Activated CD4-positive, alpha-beta T cell treated with anti-CD3 and anti-CD28 coated beads for 36 hours (primary cell): Measurements from ENCODE around the gene MACROD1. TPM values are rescaled to one million over a fixed set of nuclear protein-coding genes. Genes with fewer than 3 reads are reported as not detected.

Source experiments
- ATAC-seq: fragments of 200-7000 bp; cut with Tn5 transposase; one replicate; pipeline ENCODE4 v1.10.0; 2021; ENCODE audit warnings: mild to moderate bottlenecking, moderate library complexity
- CTCF ChIA-PET: fragments of 350-600 bp; sonication (Branson Sonifier 250); formaldehyde crosslinking; loops from one replicate; lab custom pipeline; 2021; ENCODE audit warnings: antibody characterized with exemption; lab: Charles Lee
- POLR2A ChIA-PET: fragments of 350-600 bp; sonication (Branson Sonifier 250); formaldehyde crosslinking; loops from one replicate; lab custom pipeline; 2021; ENCODE audit warnings: antibody characterized with exemption, inconsistent platforms; lab: Charles Lee
- DNase-seq: peaks from one replicate; pipeline ENCODE4 v3.0.0-alpha.2; 2020
- H3K27ac Mint-ChIP-seq: one replicate; pipeline ENCODE4 v1.8.0; 2021; ENCODE audit warnings: mixed read lengths
- H3K27me3 Mint-ChIP-seq: one replicate; pipeline ENCODE4 v1.8.0; 2021; ENCODE audit warnings: mixed read lengths
- H3K36me3 Mint-ChIP-seq: one replicate; pipeline ENCODE4 v1.8.0; 2021; ENCODE audit warnings: low read depth, mixed read lengths
- H3K4me1 Mint-ChIP-seq: one replicate; pipeline ENCODE4 v1.8.0; 2021; ENCODE audit warnings: mixed read lengths
- H3K4me3 Mint-ChIP-seq: one replicate; pipeline ENCODE4 v1.8.0; 2021; ENCODE audit warnings: mild to moderate bottlenecking, moderate library complexity, mixed read lengths
- H3K9me3 Mint-ChIP-seq: one replicate; pipeline ENCODE4 v1.8.0; 2021; ENCODE audit warnings: low read depth, mixed read lengths
- intact Hi-C, 2 experiments: fragments of 100-400 bp; cut with DNase I in 1 of 2; cut with micrococcal nuclease in 1 of 2; formaldehyde crosslinking; loops; one replicate each; pipeline versions ENCODE4 v1.14.2 to v1.15.1; 2022 to 2024; cut with DNase I, micrococcal nuclease
- total RNA-seq, 2 experiments: library from RNA; stranded (reverse); gene quantifications; one replicate each; pipeline ENCODE4 v1.2.3, GENCODE V29; 2021

MACROD1 gene
- total RNA-seq, 2 experiments from 2014 or later, result 26.4 to 28.6 TPM

DNA sequence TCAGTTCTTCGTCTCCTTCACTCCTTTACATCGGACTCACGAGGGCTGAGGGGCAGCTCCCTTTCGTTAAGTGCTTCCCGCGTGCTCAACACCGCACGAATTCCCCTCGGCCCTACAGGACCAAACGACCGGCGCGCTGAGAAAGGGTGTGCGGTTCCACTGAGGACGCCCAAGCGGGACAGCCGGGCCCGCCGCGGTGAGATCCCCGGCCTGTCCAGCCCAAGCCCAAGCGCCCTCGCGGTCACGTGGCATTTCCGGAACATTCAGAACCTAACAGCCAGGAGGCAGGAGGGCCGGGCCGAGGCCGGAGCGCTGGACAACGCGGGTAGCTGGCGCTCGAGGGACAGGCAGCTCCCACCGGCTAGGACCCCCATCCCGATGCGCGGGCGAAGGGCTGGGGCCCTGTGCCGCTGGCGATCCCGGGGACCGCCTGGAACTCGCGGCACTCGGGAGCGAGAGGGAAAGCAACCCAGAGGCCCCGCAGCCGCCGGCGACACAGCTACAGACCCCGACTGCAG, 19.3 kb upstream of the MACROD1 start:
- no peak for DNase-seq

DNA sequence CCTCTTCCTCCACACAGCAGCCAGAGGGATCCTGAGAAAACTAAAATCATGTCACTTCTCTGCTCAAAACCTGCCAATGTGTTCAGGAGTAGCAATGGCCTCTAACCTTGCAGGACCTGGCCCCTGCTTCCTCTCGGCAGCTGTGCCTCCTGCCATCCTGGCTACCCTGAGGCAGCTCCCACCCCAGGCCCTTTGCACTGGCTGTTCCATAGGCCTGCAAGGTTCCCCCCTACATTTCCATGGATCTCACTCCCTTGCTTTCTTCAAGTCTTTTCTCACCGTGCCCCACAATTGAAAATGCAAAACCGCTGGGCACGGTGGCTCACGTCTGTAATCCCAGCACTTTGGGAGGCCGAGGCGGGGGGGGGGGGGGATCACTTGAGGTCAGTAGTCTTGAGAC, 18.0 kb upstream of the MACROD1 start:
- Mint-ChIP-seq H3K27me3 (no peaks in the 10 kb centered on the region), H3K27ac (no peak overlapping the region), H3K4me1 (peaks cover 34% of the 10 kb centered on the region), H3K9me3 (no peaks in the 10 kb centered on the region), H3K4me3 (no peak overlapping the region), H3K36me3 (peaks cover 5% of the 10 kb centered on the region)
- ChIA-PET CTCF (interaction anchor here (0.7 to 0.9 kb wide), 2 partner anchors 21 to 212 kb away, joined by 3 to 4 read pairs; no protein-coding TSS in a partner anchor), POLR2A (no interaction called here)
- ATAC-seq (no peak), DNase-seq (no peak)
- intact Hi-C loops, result loop anchor here (2.0 to 10.0 kb wide), 4 partner anchors 17 to 1299 kb away; partner anchors contain the start of genes MACROD1 (in 2 of the 2), RTN3 (in 1 of the 2), SF1 (in 1 of the 2) and SLC3A2 (in 1 of the 2)

More for the DNA sequence above, 19.3 kb upstream of the MACROD1 start:
- Mint-ChIP-seq H3K27ac (peak overlapping the region; percentile 92), H3K4me3 (no peak overlapping the region), H3K36me3 (peaks cover 12% of the 10 kb centered on the region), H3K9me3 (no peaks in the 10 kb centered on the region), H3K4me1 (peaks cover 40% of the 10 kb centered on the region), H3K27me3 (no peaks in the 10 kb centered on the region)
- CTCF ChIA-PET, result interaction anchor here (0.6 to 3.9 kb wide), 10 partner anchors 9 to 340 kb away, joined by 3 to 40 read pairs (median 4); partner anchors contain the start of genes FERMT3, FKBP2, PRDX5 and TRMT112
- no peak for ATAC-seq
- intact Hi-C loops, result loop anchor here (1.0 to 10.0 kb wide), 13 partner anchors 18 to 1458 kb away; partner anchors contain the start of genes MACROD1 (in 2 of the 2), COX8A (in 1 of the 2), DNAJC4 (in 1 of the 2) and ESRRA (in 1 of the 2)
- POLR2A ChIA-PET, result interaction anchor here (0.9 to 2.3 kb wide), 9 partner anchors 9 to 1432 kb away, joined by 3 to 24 read pairs (median 3); partner anchors contain the start of genes FERMT3, PPP1R14B, PRDX5 and TRMT112

- H3K27ac Mint-ChIP-seq, result peak overlapping the region; percentile 42
- DNase-seq (peak; percentile 81), ATAC-seq (no peak)
- H3K4me3 Mint-ChIP-seq, result no peak overlapping the region
- intact Hi-C loops, result loop anchor here in 1 of 2 experiments (10.0 kb wide), 1 partner anchor 1297 kb away; the partner anchor contains the start of gene SLC3A2
- ChIA-PET CTCF (interaction anchor here (0.6 to 1.3 kb wide), 2 partner anchors 267 to 688 kb away, joined by 3 read pairs; no protein-coding TSS in a partner anchor), POLR2A (interaction anchor here (0.6 to 0.7 kb wide), 2 partner anchors 26 to 1340 kb away, joined by 4 to 6 read pairs; no protein-coding TSS in a partner anchor)
- no peaks in the 10 kb centered on the region for H3K27me3 Mint-ChIP-seq
- H3K9me3 Mint-ChIP-seq, result no peaks in the 10 kb centered on the region
- H3K4me1 Mint-ChIP-seq, result peaks cover 45% of the 10 kb centered on the region
- H3K36me3 Mint-ChIP-seq, result peaks cover 8% of the 10 kb centered on the region
Observed at GRCh38 chr11:64181506-64182411, 15.8 kb upstream of the MACROD1 start.

GRCh38 chr11:64180891-64181290, 15.0 kb upstream of the MACROD1 start:
- H3K9me3 Mint-ChIP-seq, result no peaks in the 10 kb centered on the region
- H3K4me1 Mint-ChIP-seq, result peaks cover 47% of the 10 kb centered on the region
- ATAC-seq (no peak), DNase-seq (no peak)
- H3K36me3 Mint-ChIP-seq, result peaks cover 8% of the 10 kb centered on the region
- intact Hi-C loops, result loop anchor here in 1 of 2 experiments (10.0 kb wide), 1 partner anchor 1296 kb away; the partner anchor contains the start of gene SLC3A2
- ChIA-PET POLR2A (interaction anchor here (0.6 kb wide), 1 partner anchor 25 kb away, joined by 6 read pairs; no protein-coding TSS in a partner anchor), CTCF (interaction anchor here (1.3 kb wide), 1 partner anchor 268 kb away, joined by 3 read pairs; no protein-coding TSS in a partner anchor)
- H3K4me3 Mint-ChIP-seq, result no peak overlapping the region
- H3K27ac Mint-ChIP-seq, result no peak overlapping the region
- no peaks in the 10 kb centered on the region for H3K27me3 Mint-ChIP-seq

DNA sequence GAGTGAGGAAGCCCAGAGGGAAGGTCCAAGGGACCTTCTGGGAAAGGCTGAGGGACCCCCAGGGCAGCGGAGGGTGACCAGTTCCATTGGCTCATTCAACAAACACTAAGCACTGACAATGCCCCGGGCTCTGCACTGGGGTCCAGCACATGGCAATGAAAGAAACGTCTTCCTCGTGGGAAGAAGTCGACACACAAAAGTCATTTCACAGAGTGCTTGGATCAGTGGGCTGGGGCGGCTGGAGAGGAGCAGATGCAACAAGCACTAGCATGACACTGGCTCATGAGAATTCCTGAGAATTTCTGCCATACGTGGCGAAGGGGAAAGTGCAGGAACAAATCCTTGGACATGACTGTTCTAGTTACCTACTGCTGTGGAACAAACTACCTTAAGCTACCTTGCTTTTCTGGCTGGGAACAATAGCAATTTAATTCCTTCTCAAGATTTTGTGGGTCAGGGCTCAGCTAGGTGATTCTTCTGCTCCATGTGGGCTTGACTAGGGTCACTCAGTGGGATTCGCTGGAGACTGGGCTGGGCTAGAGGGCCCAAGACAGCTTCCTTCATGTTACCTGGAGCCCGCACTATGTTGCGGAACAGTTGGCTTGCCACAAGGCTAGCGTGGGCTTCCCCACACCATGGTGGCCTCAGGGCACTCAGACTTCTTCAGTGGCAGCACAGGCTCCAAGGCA, 13.2 kb upstream of the MACROD1 start:
- ATAC-seq, result no peak
- POLR2A ChIA-PET, result no interaction called here
- H3K9me3 Mint-ChIP-seq, result peaks cover 2% of the 10 kb centered on the region
- intact Hi-C loops, result no loop called here
- DNase-seq, result no peak
- H3K36me3 Mint-ChIP-seq, result peaks cover 11% of the 10 kb centered on the region
- H3K4me3 Mint-ChIP-seq, result no peak overlapping the region
- no peaks in the 10 kb centered on the region for H3K27me3 Mint-ChIP-seq
- H3K4me1 Mint-ChIP-seq, result peaks cover 45% of the 10 kb centered on the region
- H3K27ac Mint-ChIP-seq, result no peak overlapping the region
- CTCF ChIA-PET, result interaction anchor here (1.1 kb wide), 1 partner anchor 95 kb away, joined by 3 read pairs; no protein-coding TSS in a partner anchor

DNA sequence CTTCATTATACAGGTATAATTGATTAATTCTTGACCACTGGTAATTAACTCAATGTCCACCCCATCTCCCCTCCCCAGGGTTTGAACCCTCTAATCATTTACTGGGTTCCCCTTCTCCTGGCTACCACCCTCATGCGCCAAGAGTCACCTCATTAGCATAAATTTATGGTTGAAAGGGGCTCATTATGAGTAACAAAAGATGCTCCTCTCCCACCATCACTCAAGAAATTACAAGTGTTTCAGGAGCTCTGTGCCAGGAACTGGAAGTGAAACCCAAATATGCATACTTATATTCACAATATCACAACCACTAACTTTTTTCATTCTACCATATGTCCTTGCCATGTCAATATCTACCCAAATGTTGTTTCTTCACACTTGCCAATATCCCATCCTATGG, 12.3 kb upstream of the MACROD1 start:
- Mint-ChIP-seq H3K27me3 (no peaks in the 10 kb centered on the region), H3K4me1 (peaks cover 36% of the 10 kb centered on the region), H3K9me3 (peaks cover 4% of the 10 kb centered on the region), H3K36me3 (peaks cover 15% of the 10 kb centered on the region), H3K27ac (no peak overlapping the region), H3K4me3 (no peak overlapping the region)
- ChIA-PET CTCF (interaction anchor here (0.7 to 1.0 kb wide), 2 partner anchors 25 to 176 kb away, joined by 3 read pairs; no protein-coding TSS in a partner anchor), POLR2A (interaction anchor here (0.5 to 0.6 kb wide), 2 partner anchors 9 to 11 kb away, joined by 3 read pairs; no protein-coding TSS in a partner anchor)
- intact Hi-C loops, result no loop called here
- DNase-seq, result no peak
- peak; percentile 48 for ATAC-seq

- Mint-ChIP-seq H3K27ac (peak overlapping the region; percentile 42), H3K4me3 (no peak overlapping the region), H3K36me3 (peaks cover 15% of the 10 kb centered on the region), H3K9me3 (peaks cover 4% of the 10 kb centered on the region), H3K27me3 (no peaks in the 10 kb centered on the region), H3K4me1 (peaks cover 28% of the 10 kb centered on the region)
- POLR2A ChIA-PET, result no interaction called here
- no peak for DNase-seq
- no peak for ATAC-seq
- intact Hi-C loops, result no loop called here
- CTCF ChIA-PET, result interaction anchor here (1.6 kb wide), 1 partner anchor 9 kb away, joined by 8 read pairs; the partner anchor contains the start of gene STIP1
Observed at GRCh38 chr11:64176751-64177150, 10.8 kb upstream of the MACROD1 start.

- peaks cover 14% of the 10 kb centered on the region for H3K36me3 Mint-ChIP-seq
- H3K9me3 Mint-ChIP-seq, result peaks cover 4% of the 10 kb centered on the region
- no peaks in the 10 kb centered on the region for H3K27me3 Mint-ChIP-seq
- H3K27ac Mint-ChIP-seq, result peak overlapping the region; percentile 31
- intact Hi-C loops, result no loop called here
- peaks cover 19% of the 10 kb centered on the region for H3K4me1 Mint-ChIP-seq
- ChIA-PET POLR2A (no interaction called here), CTCF (no interaction called here)
- ATAC-seq (no peak), DNase-seq (no peak)
- no peak overlapping the region for H3K4me3 Mint-ChIP-seq
Observed at GRCh38 chr11:64173616-64174355, 7.9 kb upstream of the MACROD1 start.

GRCh38 chr11:64170419-64170818, 4.5 kb upstream of the MACROD1 start:
- Mint-ChIP-seq H3K4me1 (peaks cover 3% of the 10 kb centered on the region), H3K4me3 (no peak overlapping the region), H3K27ac (no peak overlapping the region), H3K9me3 (peaks cover 4% of the 10 kb centered on the region), H3K36me3 (peaks cover 8% of the 10 kb centered on the region), H3K27me3 (no peaks in the 10 kb centered on the region)
- ChIA-PET CTCF (interaction anchor here (0.6 to 1.6 kb wide), 3 partner anchors 9 to 600 kb away, joined by 3 to 5 read pairs (median 3); no protein-coding TSS in a partner anchor), POLR2A (no interaction called here)
- intact Hi-C loops, result no loop called here
- ATAC-seq, result no peak
- DNase-seq, result no peak

DNA sequence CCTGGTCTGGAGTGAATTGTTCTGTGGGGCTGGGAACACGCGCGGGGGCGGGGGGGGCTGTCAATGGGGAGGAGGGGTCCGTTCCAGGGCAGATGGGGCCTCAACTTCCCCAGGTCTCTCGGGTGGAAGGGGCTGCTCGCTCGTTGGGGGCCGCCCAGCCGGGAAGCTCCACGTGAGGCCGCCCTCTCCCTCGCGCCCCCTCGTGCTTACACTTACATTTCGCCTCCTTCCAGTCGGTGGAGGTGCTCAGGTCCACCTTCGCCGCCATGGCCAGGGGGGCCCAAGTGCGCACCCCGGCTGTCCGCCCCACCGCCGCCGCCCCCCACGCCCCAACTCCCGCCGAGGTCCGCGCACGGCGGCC, 452 bp downstream of the MACROD1 start:
- peak; percentile 3 for ATAC-seq
- H3K4me3 Mint-ChIP-seq, result peak overlapping the region; percentile 92
- no peaks in the 10 kb centered on the region for H3K27me3 Mint-ChIP-seq
- H3K4me1 Mint-ChIP-seq, result peaks cover 9% of the 10 kb centered on the region
- H3K36me3 Mint-ChIP-seq, result peaks cover 7% of the 10 kb centered on the region
- ChIA-PET POLR2A (no interaction called here), CTCF (interaction anchor here (0.5 to 1.2 kb wide), 3 partner anchors 12 to 1329 kb away, joined by 3 to 5 read pairs (median 3); no protein-coding TSS in a partner anchor)
- H3K27ac Mint-ChIP-seq, result no peak overlapping the region
- H3K9me3 Mint-ChIP-seq, result no peaks in the 10 kb centered on the region
- intact Hi-C loops, result loop anchor here in 1 of 2 experiments (5.0 kb wide), 3 partner anchors 178 to 398 kb away; partner anchors contain the start of genes MARK2, OTUB1 and ZFTA
- DNase-seq, result peak; percentile 45
